WTC11 (cell line): ENCODE measurements around the gene PLAAT3. TPM values are rescaled to one million over a fixed set of nuclear protein-coding genes. Genes with fewer than 3 reads are reported as not detected.

Experiments
- ATAC-seq: fragments of 200-7000 bp; cut with Tn5 transposase; 2 replicates; pipeline ENCODE4 v1.10.0; 2021; ENCODE audit warnings: mild to moderate bottlenecking, moderate library complexity
- CTCF ChIA-PET: fragments of 300-600 bp; sonication (Branson Sonifier 250); formaldehyde crosslinking; loops from one replicate; lab custom pipeline; 2021; ENCODE audit warnings: antibody characterized with exemption; lab: Charles Lee
- POLR2A ChIA-PET: fragments of 350-600 bp; sonication (Branson Sonifier 250); formaldehyde crosslinking; loops from one replicate; lab custom pipeline; 2021; ENCODE audit warnings: antibody characterized with exemption; lab: Charles Lee
- DNase-seq: peaks from one replicate; pipeline ENCODE4 v3.0.0; 2021; ENCODE audit warnings: low spot score
- H3K27ac Mint-ChIP-seq: 2 replicates; pipeline ENCODE4 v1.8.0; 2021; ENCODE audit warnings: mixed read lengths
- H3K27me3 Mint-ChIP-seq: 2 replicates; pipeline ENCODE4 v1.8.0; 2021; ENCODE audit warnings: low read depth, mild to moderate bottlenecking, moderate library complexity, mixed read lengths
- H3K36me3 Mint-ChIP-seq: 2 replicates; pipeline ENCODE4 v1.8.0; 2021; ENCODE audit warnings: mixed read lengths
- H3K4me1 Mint-ChIP-seq: 2 replicates; pipeline ENCODE4 v1.8.0; 2022; ENCODE audit warnings: mixed read lengths
- H3K4me3 Mint-ChIP-seq: 2 replicates; pipeline ENCODE4 v1.8.0; 2021; ENCODE audit warnings: mild to moderate bottlenecking, moderate library complexity, mixed read lengths
- H3K9me3 Mint-ChIP-seq: 2 replicates; pipeline ENCODE4 v1.8.0; 2021; ENCODE audit warnings: mixed read lengths
- FOXK1 ChIP-seq: sonication (generic); formaldehyde crosslinking; IDR thresholded peaks from 2 replicates; pipeline ENCODE4 v1.8.0; 2022; ENCODE audit warnings: mild to moderate bottlenecking, moderate library complexity, missing genetic modification reagents
- GRHL2 ChIP-seq: fragments of 250-450 bp; sonication (Bioruptor Pico); IDR thresholded peaks from 2 replicates; pipeline ENCODE4 v1.8.0; 2022; ENCODE audit warnings: mild to moderate bottlenecking, moderate library complexity; ENCODE audit not compliant: insufficient replicate concordance, severe bottlenecking
- IRF1 ChIP-seq: sonication (generic); formaldehyde crosslinking; IDR thresholded peaks from 2 replicates; pipeline ENCODE4 v1.8.0; 2023; ENCODE audit warnings: missing genetic modification reagents
- NFATC4 ChIP-seq: fragments of 250-450 bp; sonication (Bioruptor Pico); IDR thresholded peaks from 2 replicates; pipeline ENCODE4 v1.9.0; 2021; ENCODE audit warnings: mild to moderate bottlenecking
- RORB ChIP-seq: fragments of 250-450 bp; sonication (Bioruptor Pico); IDR thresholded peaks from 2 replicates; pipeline ENCODE4 v1.9.0; 2021; ENCODE audit warnings: mild to moderate bottlenecking
- SMAD3 ChIP-seq: sonication (generic); formaldehyde crosslinking; IDR thresholded peaks from 2 replicates; pipeline ENCODE4 v1.8.0; 2022; ENCODE audit warnings: missing genetic modification reagents, mild to moderate bottlenecking, borderline replicate concordance
- ZNF121 ChIP-seq: sonication (generic); formaldehyde crosslinking; IDR thresholded peaks from 2 replicates; pipeline ENCODE4 v1.8.0; 2023; ENCODE audit warnings: missing genetic modification reagents
- ZNF396 ChIP-seq: fragments of 250-450 bp; sonication (Bioruptor Pico); IDR thresholded peaks from 2 replicates; pipeline ENCODE4 v1.8.0; 2021; ENCODE audit warnings: mild to moderate bottlenecking, moderate library complexity, borderline replicate concordance
- ZNF532 ChIP-seq: fragments of 250-450 bp; sonication (Bioruptor Pico); IDR thresholded peaks from 2 replicates; pipeline ENCODE4 v1.9.0; 2021; ENCODE audit warnings: mild to moderate bottlenecking, borderline replicate concordance
- total RNA-seq: library from RNA; stranded (reverse); gene quantifications from 3 replicates; pipeline ENCODE4 v1.2.3, GENCODE V29; 2021
- TF ChIP-seq, protein P1 (sequence below): sonication (generic); formaldehyde crosslinking; conservative IDR thresholded peaks from 2 replicates; pipeline ENCODE4 v1.8.1; 2022; ENCODE audit warnings: mild to moderate bottlenecking, missing genetic modification reagents
- TF ChIP-seq, protein P2 (sequence below): sonication (generic); formaldehyde crosslinking; IDR thresholded peaks from 2 replicates; pipeline ENCODE4 v1.8.0; 2023; ENCODE audit warnings: missing genetic modification reagents, mild to moderate bottlenecking, borderline replicate concordance
- TF ChIP-seq, protein P3 (sequence below): sonication (generic); formaldehyde crosslinking; IDR thresholded peaks from 2 replicates; pipeline ENCODE4 v1.8.1; 2022; ENCODE audit warnings: missing genetic modification reagents, borderline replicate concordance
- TF ChIP-seq, protein P4 (sequence below): sonication (generic); formaldehyde crosslinking; IDR thresholded peaks from 2 replicates; pipeline ENCODE4 v1.8.1; 2023; ENCODE audit warnings: mild to moderate bottlenecking, moderate library complexity, missing genetic modification reagents
- TF ChIP-seq, protein P5 (sequence below): fragments of 250-450 bp; sonication (Bioruptor Pico); IDR thresholded peaks from 2 replicates; pipeline ENCODE4 v1.8.0; 2021; ENCODE audit warnings: mild to moderate bottlenecking

PLAAT3 gene
- total RNA-seq, 1 experiment from 2014 or later, result 160 TPM

DNA sequence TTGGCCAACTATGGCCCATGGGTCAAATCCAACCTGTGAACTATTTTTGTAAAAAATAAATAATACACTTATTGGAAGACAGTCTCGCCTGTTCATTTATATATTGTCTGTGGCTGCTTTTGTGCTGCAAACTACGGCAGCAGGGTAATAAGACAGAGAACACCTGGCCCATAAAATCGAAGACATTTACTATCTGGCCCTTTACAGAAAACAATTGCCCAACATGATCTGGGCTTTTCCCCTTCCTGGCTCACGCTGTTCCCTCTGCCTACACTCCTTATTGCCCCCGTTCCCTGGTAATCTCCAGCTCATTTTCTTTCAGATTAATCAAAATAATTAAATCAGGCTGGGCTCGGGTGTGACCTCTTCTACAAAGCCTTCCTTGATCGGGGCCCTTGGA, 56.7 kb downstream of the PLAAT3 start (continued):
- no peak for TF ChIP-seq IRF1
- TF ChIP-seq ZNF396 (CRISPR knock-in tag), result no peak
- TF ChIP-seq, protein P1, sequence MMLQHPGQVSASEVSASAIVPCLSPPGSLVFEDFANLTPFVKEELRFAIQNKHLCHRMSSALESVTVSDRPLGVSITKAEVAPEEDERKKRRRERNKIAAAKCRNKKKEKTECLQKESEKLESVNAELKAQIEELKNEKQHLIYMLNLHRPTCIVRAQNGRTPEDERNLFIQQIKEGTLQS (CRISPR knock-in tag), result no peak
- no peak for TF ChIP-seq ZNF121
- TF ChIP-seq, protein P2, sequence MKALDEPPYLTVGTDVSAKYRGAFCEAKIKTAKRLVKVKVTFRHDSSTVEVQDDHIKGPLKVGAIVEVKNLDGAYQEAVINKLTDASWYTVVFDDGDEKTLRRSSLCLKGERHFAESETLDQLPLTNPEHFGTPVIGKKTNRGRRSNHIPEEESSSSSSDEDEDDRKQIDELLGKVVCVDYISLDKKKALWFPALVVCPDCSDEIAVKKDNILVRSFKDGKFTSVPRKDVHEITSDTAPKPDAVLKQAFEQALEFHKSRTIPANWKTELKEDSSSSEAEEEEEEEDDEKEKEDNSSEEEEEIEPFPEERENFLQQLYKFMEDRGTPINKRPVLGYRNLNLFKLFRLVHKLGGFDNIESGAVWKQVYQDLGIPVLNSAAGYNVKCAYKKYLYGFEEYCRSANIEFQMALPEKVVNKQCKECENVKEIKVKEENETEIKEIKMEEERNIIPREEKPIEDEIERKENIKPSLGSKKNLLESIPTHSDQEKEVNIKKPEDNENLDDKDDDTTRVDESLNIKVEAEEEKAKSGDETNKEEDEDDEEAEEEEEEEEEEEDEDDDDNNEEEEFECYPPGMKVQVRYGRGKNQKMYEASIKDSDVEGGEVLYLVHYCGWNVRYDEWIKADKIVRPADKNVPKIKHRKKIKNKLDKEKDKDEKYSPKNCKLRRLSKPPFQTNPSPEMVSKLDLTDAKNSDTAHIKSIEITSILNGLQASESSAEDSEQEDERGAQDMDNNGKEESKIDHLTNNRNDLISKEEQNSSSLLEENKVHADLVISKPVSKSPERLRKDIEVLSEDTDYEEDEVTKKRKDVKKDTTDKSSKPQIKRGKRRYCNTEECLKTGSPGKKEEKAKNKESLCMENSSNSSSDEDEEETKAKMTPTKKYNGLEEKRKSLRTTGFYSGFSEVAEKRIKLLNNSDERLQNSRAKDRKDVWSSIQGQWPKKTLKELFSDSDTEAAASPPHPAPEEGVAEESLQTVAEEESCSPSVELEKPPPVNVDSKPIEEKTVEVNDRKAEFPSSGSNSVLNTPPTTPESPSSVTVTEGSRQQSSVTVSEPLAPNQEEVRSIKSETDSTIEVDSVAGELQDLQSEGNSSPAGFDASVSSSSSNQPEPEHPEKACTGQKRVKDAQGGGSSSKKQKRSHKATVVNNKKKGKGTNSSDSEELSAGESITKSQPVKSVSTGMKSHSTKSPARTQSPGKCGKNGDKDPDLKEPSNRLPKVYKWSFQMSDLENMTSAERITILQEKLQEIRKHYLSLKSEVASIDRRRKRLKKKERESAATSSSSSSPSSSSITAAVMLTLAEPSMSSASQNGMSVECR (CRISPR knock-in tag), result no peak
- TF ChIP-seq SMAD3 (CRISPR knock-in tag), result no peak
- TF ChIP-seq, protein P3, sequence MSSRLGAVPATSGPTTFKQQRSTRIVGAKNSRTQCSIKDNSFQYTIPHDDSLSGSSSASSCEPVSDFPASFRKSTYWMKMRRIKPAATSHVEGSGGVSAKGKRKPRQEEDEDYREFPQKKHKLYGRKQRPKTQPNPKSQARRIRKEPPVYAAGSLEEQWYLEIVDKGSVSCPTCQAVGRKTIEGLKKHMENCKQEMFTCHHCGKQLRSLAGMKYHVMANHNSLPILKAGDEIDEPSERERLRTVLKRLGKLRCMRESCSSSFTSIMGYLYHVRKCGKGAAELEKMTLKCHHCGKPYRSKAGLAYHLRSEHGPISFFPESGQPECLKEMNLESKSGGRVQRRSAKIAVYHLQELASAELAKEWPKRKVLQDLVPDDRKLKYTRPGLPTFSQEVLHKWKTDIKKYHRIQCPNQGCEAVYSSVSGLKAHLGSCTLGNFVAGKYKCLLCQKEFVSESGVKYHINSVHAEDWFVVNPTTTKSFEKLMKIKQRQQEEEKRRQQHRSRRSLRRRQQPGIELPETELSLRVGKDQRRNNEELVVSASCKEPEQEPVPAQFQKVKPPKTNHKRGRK (CRISPR knock-in tag), result no peak
- no peak for TF ChIP-seq RORB (CRISPR knock-in tag)
- TF ChIP-seq, all 79 proteins: peak for 0

DNA sequence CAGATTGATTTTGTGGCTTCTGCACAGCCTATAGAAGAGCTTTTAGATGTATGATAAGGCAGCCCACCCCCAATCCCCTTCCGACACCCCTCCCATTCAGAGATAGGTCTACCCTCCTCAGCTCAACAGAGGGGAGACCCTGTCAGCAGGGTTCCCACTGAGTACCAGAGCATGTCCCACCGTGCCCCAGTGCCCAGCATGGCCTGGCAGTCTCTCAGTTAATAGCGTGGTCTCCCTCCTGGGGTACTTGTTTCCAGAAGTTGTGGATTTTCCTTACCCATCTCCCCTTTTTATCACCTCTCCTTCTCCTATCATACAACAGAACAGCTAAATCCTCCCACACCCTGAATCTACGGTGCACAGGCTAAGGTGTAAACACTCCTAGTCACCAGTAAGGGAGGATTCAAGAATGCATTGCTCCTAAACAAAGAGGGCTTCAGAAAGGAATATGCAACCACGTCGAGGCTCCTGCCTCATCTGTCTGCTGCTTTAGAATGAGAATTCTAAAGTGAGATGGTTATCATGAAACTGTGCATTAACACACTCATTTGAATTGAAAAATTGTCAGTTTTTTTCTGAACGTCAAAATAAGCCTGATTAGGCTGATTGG, 57.7 kb downstream of the PLAAT3 start:
- ChIA-PET CTCF (no interaction called here), POLR2A (interaction anchor here (0.6 kb wide), 1 partner anchor 10 kb away, joined by 3 read pairs; no protein-coding TSS in a partner anchor)
- TF ChIP-seq NFATC4, result no peak
- TF ChIP-seq, protein P4, sequence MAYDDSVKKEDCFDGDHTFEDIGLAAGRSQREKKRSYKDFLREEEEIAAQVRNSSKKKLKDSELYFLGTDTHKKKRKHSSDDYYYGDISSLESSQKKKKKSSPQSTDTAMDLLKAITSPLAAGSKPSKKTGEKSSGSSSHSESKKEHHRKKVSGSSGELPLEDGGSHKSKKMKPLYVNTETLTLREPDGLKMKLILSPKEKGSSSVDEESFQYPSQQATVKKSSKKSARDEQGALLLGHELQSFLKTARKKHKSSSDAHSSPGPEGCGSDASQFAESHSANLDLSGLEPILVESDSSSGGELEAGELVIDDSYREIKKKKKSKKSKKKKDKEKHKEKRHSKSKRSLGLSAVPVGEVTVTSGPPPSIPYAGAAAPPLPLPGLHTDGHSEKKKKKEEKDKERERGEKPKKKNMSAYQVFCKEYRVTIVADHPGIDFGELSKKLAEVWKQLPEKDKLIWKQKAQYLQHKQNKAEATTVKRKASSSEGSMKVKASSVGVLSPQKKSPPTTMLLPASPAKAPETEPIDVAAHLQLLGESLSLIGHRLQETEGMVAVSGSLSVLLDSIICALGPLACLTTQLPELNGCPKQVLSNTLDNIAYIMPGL (CRISPR knock-in tag), result no peak
- no peak for TF ChIP-seq FOXK1 (CRISPR knock-in tag)
- TF ChIP-seq GRHL2, result no peak
- TF ChIP-seq, protein P5, sequence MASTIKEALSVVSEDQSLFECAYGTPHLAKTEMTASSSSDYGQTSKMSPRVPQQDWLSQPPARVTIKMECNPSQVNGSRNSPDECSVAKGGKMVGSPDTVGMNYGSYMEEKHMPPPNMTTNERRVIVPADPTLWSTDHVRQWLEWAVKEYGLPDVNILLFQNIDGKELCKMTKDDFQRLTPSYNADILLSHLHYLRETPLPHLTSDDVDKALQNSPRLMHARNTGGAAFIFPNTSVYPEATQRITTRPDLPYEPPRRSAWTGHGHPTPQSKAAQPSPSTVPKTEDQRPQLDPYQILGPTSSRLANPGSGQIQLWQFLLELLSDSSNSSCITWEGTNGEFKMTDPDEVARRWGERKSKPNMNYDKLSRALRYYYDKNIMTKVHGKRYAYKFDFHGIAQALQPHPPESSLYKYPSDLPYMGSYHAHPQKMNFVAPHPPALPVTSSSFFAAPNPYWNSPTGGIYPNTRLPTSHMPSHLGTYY (CRISPR knock-in tag), result no peak
- TF ChIP-seq ZNF532, result no peak
- Mint-ChIP-seq H3K27ac (0 out of 2 replicates have a peak overlapping the region, but pooled peaks have one; percentile 18), H3K36me3 (no peaks in the 10 kb centered on the region), H3K27me3 (peaks cover 6% of the 10 kb centered on the region), H3K4me3 (no peak overlapping the region), H3K9me3 (peaks cover under 1% of the 10 kb centered on the region; the same call in 1 of the 2 replicates), H3K4me1 (peaks cover 42% of the 10 kb centered on the region)
- no peak; the same call in 1 of the 2 replicates for ATAC-seq
- DNase-seq, result no peak
